ENCODE results near the gene CLEC18A. TPM values are rescaled to one million over a fixed set of nuclear protein-coding genes. Genes with fewer than 3 reads are reported as not detected.
"Not testable (repeated sequence)": the region's sequence is repeated elsewhere in the genome, so short reads cannot be mapped to it uniquely, and the experiment has no call there.

Gene CLEC18A
- 0.46 TPM for polyA plus RNA-seq (ENCODE audit: insufficient read length)

DNA sequence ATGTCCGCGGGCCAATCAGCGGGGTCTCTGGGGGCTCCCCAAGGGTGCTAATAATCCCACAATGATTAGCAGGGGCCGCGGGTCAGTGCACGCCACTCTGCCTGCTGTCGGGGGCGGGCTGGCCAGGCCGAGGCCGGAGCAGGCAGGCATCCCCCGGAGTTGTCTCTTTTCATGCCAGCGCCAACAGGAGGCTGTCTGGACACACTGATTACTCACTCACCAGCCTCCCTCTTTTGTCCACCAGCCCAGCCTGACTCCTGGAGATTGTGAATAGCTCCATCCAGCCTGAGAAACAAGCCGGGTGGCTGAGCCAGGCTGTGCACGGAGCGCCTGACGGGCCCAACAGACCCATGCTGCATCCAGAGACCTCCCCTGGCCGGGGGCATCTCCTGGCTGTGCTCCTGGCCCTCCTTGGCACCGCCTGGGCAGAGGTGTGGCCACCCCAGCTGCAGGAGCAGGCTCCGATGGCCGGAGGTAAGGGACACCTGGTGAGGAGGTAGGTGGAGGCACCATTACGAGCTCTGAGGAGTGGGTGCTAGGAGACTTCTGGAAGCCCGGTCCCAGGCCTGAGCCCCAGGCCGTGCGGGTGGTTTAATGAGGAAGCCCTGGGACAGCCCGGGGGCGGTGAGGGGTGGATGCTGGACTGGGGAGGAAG is at the start of gene CLEC18A:
Gene CLEC18A (plus strand): TSS at position 318 of the 655 bp plus-strand sequence. CDS start 33 bp downstream, at position 351.
- DNase-seq (ENCODE audit: low read depth): not testable (repeated sequence)

DNA sequence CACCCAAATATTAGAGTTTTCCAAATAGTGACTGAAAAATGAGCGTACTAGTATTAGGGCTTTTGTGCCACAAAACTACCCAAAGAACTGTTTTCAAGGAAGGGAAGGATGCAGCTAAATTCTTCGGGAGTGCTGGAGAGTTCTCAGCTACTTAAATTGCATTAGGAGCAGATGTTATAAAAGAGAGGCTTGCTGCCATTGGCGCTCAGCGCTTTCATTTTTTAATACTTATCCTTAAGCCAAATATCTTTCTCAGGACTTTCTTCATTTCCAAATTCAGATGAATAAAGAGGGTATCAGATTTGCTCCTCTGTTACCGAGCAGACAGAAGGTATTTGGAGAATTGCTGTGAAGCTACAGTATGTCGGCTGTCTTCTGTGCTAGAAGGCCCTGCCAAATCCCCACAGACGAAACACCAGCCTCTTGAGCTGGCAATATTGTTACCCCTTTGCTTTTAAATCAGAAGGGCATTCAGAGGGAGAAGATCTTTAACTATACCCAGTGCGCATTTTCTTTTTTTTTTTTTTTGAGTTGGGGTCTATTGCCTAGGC is 47.2 kb upstream of the CLEC18A start:
- DNase-seq (ENCODE audit: low read depth): no peak

DNA sequence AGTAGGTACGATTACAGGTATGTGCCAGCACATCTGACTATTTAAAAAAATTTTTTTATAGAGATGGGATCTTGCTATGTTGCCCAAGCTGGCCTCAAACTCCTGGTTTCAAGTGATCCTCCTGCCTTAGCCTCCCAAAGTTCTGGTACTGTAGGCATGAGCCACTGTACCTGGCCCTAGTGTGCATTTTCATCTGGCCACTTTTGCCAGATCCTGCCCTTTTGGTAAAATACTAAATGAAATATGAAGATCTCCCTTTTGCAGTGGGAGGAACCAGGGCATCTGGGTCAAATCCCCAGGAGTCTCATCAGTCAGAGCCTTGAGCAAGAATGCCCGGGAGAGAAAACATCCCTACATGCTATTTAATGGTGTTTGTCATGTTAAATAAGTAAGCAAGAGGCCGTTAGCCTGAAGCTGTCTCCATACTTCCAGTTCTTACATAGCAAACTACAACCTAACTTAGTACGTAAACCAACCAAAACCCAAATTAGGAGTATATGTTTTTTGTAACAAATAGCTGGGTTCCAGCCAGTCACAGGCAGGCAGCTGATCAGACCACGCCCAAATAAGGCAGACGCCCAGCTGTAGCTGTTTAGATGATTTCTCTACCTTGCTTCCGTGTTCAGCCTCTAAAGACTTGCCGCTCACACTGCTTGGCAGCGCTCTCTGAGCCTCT is 46.5 kb upstream of the CLEC18A start:
- no peak for DNase-seq (ENCODE audit: low read depth)

DNA sequence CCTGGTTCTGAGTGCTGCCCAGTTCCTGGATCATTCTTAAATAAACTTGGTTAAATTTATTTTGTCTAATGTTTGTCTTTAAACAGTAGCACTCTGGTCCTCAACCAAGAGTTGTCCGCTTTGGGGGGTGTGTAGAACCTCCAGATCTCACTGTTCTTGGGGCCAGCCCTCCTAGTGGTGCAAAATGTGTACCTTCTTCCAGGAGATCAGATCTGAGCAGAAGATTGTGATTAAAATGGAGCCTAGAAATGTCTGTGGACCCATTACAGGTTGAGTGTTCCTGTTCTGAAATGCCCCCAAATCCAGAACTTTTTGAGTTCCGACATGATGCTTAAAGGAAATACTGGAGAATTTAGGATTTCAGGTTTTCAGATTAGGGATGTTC is 46.0 kb upstream of the CLEC18A start:
- no peak for DNase-seq (ENCODE audit: low read depth)

DNA sequence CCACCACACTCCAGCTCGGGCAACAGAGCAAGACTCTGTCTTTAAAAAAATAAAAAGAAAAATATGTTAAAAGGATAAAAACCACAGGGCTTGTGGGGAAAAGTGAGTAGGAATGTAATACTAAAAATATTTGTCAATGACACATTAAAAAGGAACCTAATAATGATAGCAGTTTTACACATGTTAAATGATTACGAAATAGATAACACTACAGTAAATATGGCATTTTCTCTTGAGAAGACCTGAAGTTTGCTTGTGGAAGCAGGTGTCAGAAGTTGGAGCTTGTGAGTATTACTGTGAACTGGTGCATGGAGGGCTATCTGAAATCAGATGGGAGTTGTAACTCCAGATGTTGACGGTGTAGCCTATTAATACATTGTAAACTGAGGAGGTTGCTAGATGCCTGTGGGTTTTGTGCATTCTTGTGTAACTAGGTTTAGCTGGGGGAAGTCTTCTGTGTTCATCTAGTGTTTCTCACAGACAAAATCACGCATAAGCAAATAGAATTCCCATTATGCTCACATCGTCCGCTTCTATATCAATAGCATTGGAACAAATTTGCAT is 44.2 kb upstream of the CLEC18A start:
- no peak for DNase-seq (ENCODE audit: low read depth)

DNA sequence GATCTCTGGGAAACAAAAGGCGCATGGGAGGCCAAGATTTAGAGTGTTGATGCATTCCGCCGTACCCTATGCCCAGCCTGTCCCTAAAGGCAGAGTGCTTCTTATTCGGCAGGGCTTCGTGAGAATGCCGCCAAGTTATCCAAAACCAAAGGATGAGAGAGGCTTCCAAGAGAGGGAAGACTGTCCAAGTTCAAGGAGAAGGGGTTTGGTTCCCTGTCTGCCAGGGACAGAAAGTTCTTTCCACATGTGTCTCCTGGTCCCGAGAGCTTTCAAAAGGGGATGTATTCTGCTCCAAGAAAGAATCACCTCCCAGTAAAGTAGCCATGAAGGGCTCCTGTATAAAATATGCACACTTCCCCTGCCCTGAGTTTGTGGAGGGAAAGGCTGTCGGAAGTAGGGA is 42.1 kb upstream of the CLEC18A start:
- no peak for DNase-seq (ENCODE audit: low read depth)

DNA sequence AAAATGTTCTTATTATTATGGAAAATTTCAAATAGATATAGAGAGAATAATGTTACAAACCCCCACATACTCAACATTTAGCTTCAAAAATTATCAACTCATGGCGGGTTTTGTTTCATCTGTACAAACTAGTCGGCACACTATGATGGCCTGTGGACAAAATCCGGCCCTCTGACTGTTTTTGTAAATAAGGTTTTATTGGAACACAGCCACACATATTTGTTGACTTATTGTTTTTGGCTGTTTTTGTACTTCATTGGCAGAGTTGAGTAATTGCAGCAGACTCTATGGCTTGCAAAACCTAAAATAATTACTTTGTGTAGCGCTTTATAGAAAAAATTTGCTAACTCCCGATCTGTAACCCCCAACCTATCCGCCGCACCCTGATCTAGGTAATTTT is 41.4 kb upstream of the CLEC18A start:
- no peak for DNase-seq (ENCODE audit: low read depth)

DNA sequence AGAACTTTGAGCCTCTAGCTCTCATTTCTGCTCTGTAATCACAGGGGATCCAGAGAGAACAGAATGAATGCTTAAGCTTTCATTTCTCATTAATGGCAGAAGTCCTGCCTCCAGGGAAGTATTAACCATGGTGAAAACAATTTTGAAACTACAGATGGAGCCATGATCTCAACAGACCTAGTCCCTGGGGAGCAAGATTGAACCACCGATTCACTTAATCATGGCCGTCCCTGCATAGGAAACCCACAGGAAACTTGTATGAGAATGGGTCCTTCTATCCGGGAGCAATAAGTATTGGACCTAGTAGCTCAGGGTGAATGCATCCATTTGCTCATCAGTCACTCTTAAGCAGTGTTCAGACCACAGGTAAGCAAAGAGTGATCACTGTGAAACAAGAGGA is 40.2 kb upstream of the CLEC18A start:
- DNase-seq (ENCODE audit: low read depth): no peak

DNA sequence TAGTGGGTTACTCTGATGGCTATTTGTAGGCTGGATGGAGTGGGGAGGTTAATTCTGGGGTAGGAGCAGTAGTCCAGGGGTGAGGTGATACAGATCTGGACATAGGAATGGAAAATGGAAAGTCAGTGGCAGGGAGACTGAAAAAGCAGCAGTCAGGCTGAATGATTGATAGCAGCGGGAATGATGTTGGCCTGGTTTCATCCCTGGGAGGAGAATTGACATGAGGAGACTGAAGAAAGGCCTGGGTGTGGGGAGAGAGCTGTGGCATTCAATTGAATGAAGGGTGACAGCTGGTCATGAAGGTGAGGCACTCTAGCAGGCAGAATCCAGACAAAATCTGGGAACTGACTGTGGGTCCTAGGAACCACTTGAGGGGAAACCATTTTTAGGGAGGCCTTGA is 34.7 kb upstream of the CLEC18A start:
- no peak for DNase-seq (ENCODE audit: low read depth)

DNA sequence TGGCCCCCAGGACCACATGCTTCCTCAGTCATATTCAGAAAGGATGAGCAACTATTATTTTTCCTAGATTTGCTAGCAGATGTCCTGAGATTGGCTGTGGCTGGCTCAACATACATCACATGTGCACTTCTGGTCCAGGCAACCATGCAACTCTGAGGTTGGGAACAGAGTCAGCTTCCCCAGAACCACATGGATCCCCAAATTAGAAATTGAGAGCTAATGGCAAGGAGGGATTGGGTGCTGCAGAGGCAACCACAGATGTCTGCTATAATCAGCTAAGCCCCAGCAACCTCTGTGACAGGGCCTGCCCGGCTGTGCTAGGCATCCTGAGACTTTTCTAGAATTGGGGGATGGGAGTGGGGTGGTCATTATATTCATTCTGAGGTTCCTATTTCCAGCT is 33.8 kb upstream of the CLEC18A start:
- no peak for DNase-seq (ENCODE audit: low read depth)

DNA sequence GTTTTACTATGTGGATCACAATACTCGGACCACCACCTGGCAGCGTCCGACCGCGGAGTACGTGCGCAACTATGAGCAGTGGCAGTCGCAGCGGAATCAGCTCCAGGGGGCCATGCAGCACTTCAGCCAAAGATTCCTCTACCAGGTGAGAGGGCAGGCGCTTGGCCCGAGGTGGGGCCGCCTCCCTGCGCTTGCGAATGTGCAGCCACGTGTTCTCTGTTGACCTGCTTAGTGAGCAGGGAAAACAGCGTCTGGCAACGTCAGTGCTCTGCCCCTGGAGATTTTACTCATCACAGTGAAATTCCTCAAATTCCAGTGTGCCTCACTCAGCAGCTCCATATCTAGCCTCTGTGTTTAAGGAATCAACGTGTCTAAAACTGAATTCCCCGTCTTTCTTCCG is 33.4 kb upstream of the CLEC18A start:
- DNase-seq (ENCODE audit: low read depth): no peak

DNA sequence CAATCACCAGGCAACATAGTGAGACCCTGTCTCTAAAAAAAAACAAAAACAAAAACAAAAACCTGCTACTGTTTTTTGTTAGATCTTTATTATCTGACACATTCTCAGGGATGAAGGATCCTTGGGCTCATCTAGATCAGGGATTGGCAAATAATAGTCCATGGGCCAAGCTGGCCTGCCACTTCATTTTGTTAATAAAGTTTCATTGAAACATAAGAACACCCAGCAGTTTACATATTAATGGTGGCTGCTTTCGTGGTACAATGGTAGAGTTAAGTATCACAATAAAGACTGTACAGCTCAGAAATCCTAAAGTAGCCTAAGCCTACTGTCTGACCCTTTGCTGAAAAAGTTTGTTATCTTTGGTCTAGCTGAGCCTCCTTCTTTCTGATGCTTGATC is 32.9 kb upstream of the CLEC18A start:
- DNase-seq (ENCODE audit: low read depth): no peak

DNA sequence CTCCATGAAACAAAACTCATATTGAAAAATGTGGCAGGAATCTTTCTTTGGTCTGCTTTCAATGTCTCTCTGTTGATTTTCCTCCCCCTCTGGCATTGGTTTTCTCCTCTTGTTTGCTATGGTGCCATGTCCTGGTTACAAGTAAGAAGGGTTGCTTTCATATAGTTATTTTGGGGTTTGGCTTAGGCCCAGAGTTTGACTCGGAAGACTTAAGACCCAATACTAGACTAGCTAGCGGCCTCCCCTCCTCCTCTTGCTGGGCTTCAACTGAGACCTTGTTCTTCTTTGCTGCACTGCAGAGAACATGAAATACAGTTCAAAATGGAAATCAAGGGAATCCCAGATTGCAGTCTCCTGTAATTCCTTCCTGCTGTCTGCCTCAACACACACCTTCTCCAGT is 30.0 kb upstream of the CLEC18A start:
- DNase-seq (ENCODE audit: low read depth): no peak

DNA sequence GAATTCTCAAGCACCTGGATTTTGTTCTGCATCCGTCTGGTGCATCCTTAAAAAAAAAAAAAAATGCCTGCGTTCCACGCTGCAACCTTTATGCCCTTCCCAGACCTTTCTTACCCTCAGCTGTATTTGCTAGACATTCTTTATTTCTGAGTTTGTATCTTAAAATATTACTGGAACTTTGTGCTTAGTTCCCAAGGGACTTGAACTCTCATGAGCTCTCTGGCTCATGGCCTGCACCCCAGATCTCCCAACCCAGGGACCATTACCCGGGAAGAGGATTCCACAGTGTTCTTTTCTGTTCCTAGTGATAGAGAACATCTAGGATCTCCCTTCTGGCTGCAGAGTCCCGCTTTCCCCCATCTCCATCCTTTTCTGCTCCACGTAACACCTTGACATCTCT is 28.9 kb upstream of the CLEC18A start:
- no peak for DNase-seq (ENCODE audit: low read depth)

DNA sequence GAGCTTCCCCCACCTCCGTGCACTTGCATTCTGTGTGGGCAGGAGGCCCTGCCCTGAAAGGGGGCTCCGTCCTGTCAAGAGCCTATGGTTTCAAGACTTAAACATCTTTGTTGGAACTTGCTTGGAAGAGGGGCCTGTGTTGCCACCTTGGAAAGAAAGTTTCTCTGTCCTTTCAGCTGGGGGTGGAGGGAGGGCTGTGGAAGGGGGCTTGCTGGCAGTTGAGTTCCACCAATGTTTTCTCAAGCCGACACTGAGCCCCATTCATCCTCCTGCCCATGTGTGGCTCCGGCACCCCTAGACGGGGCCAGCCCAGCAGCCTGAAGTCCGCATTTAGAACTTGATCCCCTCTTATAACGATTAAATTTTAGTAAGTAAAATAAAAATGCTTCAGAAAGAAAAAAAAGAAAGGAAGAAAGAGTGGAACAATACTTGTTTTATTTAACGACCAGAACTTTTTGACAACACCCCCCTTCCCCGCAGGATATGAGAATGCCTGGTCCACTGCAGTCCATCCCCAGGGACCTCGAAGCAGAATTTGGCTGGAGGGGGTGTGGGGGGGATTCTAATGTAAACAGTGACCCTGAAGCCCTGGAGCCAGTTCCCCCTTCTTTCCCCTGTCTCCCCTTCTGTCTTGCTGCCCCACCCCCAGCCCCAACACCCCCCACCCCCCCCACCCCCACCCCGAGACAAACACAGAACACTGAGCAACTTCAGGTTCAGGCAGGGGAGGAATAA is 26.9 kb upstream of the CLEC18A start:
- no peak for DNase-seq (ENCODE audit: low read depth)

DNA sequence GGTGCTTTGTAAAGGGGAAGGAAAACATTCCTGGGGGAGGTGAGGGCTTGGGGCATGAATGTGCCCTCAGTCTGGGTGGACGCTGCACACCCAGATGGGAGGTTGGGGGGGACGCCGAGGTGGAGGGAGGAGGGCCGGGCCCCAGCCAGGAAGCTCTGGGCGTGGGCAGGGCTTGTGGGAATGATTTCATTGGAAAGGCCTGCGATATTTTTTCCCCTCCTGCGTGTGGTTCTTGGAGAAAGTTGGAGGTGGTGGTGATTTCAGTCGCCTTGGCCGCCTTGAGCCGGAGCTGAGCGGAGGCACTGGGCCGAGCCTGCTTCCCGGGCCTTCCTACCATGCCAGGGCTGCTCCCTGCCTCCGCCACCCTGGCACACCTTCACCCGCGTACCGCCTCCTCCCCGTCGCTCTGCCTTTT is 26.4 kb upstream of the CLEC18A start:
- no peak for DNase-seq (ENCODE audit: low read depth)

DNA sequence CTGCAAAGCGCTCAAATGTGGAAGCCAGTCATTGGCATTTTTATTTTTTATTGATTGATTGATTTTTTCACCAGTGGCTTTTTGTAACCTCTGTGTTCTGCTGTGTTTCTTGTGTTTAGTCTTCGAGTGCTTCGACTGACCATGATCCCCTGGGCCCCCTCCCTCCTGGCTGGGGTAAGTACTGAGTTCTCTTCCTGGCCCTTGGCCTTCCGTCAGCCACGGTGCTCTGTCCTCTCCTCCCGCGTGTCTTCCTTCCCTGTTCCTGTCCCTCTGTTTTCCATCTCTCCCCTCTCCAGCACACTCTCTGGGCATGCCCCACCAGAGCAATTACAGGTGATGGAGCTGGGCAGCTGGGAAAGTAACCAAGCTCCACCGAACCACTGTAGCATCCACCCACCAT is 25.8 kb upstream of the CLEC18A start:
- no peak for DNase-seq (ENCODE audit: low read depth)

DNA sequence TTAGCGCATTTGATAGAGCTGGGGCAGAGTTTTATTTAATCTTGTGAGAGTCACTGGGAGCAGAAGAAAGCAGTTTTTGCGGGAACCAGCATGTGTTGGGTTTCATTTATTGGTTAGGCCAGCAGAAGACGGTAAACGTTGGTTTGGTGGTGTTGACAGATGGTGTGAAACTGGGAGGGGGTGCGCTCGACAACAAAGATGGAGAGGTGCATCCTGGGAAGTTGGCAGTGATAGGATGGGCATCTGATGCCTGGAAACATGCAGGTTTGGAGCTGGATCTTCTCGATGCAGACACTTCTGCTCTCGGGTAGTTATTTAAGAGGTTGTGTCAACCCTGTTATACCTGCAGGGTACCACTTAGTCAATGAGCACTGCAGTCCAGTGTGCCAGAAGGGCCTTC is 24.9 kb upstream of the CLEC18A start:
- DNase-seq (ENCODE audit: low read depth): no peak

DNA sequence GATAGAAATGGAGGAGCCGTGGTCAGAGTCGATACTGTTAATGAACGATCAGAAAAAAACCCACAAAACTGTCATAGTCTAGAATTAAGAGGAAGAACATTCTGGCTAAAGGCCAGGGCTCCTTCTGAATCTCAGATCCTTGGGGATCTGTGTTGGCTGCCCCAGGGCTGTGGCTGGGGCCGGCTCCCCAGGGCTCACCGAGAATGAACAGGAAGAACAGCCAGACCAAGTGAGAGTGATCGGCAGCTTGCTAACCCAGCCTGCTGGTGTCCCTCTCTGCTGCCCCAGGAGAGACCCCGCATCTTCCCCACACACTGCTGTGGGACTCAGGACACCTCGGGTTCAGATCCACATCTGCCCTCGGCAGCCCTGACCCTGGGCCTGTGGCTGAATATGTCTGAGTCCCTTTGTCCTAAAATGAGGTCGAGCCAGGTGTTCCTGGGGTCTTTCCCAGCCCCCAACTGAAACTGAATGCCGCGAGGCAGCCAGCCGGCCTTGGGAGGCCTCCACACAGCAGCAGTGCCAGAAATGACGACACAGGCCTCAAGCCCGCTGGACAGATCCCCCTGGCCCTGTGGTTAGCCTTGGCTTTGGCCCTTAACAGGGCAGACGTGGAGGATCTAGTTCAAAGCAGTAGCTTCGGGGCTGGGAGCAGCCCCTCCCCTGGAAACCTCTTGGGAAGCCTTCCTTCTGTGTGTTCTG is 23.9 kb upstream of the CLEC18A start:
- no peak for DNase-seq (ENCODE audit: low read depth)

DNA sequence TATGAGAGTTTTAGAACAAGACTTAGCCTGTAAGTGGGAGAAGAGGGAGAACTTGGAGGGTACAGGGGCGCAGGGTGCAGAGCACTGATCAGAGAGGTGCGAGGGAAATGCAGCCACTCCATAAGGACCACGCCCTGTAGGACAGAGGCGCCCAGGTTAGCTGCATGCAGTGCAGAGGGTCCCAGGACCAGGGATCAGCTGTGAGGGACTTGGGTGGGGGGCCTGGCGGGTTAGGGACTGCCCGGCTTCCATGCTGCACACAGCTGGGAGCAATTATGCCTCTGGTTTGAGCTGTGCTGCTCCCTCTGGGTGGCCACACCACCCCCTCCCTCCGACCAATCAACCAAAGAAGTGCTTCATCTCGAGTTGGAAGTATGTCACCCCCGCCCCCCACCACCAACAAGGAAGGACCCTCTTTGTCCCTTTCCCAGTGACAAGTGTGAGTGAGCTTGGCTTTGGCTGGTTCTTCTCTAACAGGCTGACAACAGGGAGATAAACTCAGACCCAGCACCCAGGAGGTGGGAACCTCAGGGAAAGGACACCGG is 22.2 kb upstream of the CLEC18A start:
- no peak for DNase-seq (ENCODE audit: low read depth)

DNA sequence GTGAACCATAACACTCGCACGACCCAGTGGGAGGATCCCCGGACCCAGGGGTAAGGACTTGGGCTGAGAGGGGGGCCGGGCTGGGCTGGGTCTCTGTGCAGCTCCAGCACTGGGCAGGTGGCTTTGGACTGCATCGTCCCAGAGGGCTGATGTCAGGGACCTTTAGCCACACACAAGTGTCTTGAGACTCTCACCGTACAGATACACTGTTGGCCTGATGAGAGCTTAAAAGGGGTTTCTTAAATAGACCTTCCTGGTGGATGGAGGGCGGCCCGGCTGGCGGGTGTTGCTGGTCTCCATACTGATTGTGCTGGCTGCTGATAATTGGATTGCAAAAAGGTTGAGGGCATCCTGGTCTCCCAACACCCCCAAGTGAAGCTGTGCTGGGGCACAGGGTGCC is 21.7 kb upstream of the CLEC18A start:
- DNase-seq (ENCODE audit: low read depth): no peak
